ENCODE measurements around the gene SPINK8.

- TF ChIP-seq CTCF (IDR thresholded peaks at IDR 0.05) (no peak), POLR2A (IDR thresholded peaks at IDR 0.05) (no peak)
Measured at GRCh38 chr3:48352546-48352945, 19.1 kb upstream of the SPINK8 start.

Data from transverse colon (tissue), 3 donors.